Measurements from ENCODE around the gene DMXL2. TPM values are rescaled to one million over a fixed set of nuclear protein-coding genes. Genes with fewer than 3 reads are reported as not detected.
A peak's percentile ranks its signal among the peaks of the same experiment; 100 is the strongest.
"Not testable (repeated sequence)": the region's sequence is repeated elsewhere in the genome, so short reads cannot be mapped to it uniquely, and the experiment has no call there.

DMXL2 gene
- total RNA-seq, 1 experiment from 2014 or later: 37.3 TPM

DNA sequence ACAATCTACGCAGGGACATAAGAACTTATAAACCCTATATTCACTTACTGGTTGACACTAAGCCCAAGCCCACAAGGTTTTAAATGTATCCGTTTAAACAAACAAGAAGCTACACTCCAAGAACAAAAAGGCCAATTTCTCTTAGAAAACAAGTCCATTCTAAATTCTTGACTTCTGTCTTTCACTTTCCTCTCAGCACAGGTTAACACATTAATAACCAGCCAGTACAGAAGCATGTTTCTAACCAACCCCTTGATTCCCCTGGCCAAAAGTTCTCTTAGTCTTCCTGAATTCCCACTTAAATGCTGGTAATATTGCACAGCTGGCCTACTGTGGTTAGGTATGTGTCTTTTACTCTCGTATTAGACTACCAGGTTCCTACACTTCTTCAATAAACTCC is 4.7 kb downstream of the DMXL2 start:
- no peak for DNase-seq (ENCODE audit: low read depth, low spot score)
- no peak for ATAC-seq
- TF ChIP-seq SIN3A (IDR thresholded peaks at IDR 0.05; ENCODE audit: borderline replicate concordance, insufficient read depth, low read depth, low read length) (no peak), REST (IDR thresholded peaks at IDR 0.05; ENCODE audit: insufficient read depth in 1 of 2, low read depth in 2 of 2, low read length in 1 of 2) (no peak), POLR2AphosphoS5 (IDR thresholded peaks at IDR 0.05; ENCODE audit: low read depth, low read length) (no peak), TCF7L2 (IDR thresholded peaks at IDR 0.05; ENCODE audit: low read depth, low read length) (no peak)
- TF ChIP-seq, protein P1, sequence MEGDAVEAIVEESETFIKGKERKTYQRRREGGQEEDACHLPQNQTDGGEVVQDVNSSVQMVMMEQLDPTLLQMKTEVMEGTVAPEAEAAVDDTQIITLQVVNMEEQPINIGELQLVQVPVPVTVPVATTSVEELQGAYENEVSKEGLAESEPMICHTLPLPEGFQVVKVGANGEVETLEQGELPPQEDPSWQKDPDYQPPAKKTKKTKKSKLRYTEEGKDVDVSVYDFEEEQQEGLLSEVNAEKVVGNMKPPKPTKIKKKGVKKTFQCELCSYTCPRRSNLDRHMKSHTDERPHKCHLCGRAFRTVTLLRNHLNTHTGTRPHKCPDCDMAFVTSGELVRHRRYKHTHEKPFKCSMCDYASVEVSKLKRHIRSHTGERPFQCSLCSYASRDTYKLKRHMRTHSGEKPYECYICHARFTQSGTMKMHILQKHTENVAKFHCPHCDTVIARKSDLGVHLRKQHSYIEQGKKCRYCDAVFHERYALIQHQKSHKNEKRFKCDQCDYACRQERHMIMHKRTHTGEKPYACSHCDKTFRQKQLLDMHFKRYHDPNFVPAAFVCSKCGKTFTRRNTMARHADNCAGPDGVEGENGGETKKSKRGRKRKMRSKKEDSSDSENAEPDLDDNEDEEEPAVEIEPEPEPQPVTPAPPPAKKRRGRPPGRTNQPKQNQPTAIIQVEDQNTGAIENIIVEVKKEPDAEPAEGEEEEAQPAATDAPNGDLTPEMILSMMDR (IDR thresholded peaks at IDR 0.05): no peak
- Histone ChIP-seq H3K27ac (ENCODE audit: low read length) (no peak overlapping the region), H3K4me3 (ENCODE audit: low read depth in 2 of 2, low read length in 2 of 2) (no peak overlapping the region), H3K4me1 (ENCODE audit: control insufficient read depth, insufficient read depth, low read length) (peaks cover 15% of the 10 kb centered on the region), H3K36me3 (ENCODE audit: control insufficient read depth, insufficient read depth, low read length) (no peaks in the 10 kb centered on the region; the same call in none of the 2 replicates), H3K9me3 (ENCODE audit: control insufficient read depth, insufficient read depth, low read depth, low read length) (no peaks in the 10 kb centered on the region; the same call in 1 of the 2 replicates), H3K27me3 (ENCODE audit: control insufficient read depth, insufficient read depth, low read length) (no peaks in the 10 kb centered on the region)
- intact Hi-C loops (cut with micrococcal nuclease; ENCODE audit: unreplicated experiment): no loop called here
- BruUV-seq (replicated peaks): no TSS peak
- POLR2A ChIA-PET: interaction anchor here (0.6 kb wide), 1 partner anchor 141 kb away, joined by 9 read pairs; no protein-coding TSS in a partner anchor
- in situ Hi-C loops (cut with HindIII; ENCODE audit: low pct_unique_long_range_greater_than_20kb, low sequenced_read_pairs): no loop called here
- CTCF ChIA-PET: no interaction called here

DNA sequence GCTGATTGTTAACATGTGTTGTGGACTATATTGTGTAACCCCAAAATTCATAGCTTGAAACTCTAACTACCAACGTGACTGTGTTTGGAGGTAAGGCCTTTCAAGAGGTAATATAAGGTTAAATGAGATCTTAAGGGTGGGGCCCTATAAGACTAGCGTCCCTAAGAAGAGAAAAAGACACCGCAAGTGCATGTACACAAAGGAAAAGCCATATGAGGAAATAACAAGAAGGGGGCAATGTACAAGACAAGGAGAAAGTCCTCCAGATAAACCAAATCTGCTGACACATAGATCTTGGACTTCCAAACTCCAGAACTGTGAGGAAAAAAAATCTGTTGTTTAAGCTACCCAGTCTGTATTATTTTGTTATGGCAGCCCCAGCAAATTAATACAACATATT is 8.6 kb downstream of the DMXL2 start:
- H3K36me3 ChIP-seq (ENCODE audit: control insufficient read depth, insufficient read depth, low read length): no peaks in the 10 kb centered on the region
- ATAC-seq (no peak), DNase-seq (ENCODE audit: low read depth, low spot score) (no peak)
- H3K27ac ChIP-seq (ENCODE audit: low read length): no peak overlapping the region
- no peaks in the 10 kb centered on the region; the same call in 1 of the 2 replicates for H3K9me3 ChIP-seq (ENCODE audit: control insufficient read depth, insufficient read depth, low read depth, low read length)
- ChIA-PET CTCF (no interaction called here), POLR2A (no interaction called here)
- intact Hi-C loops (cut with micrococcal nuclease; ENCODE audit: unreplicated experiment) (no loop called here), in situ Hi-C loops (cut with HindIII; ENCODE audit: low pct_unique_long_range_greater_than_20kb, low sequenced_read_pairs) (no loop called here)
- TF ChIP-seq, protein P1 (IDR thresholded peaks at IDR 0.05): no peak
- H3K4me3 ChIP-seq (ENCODE audit: low read depth in 2 of 2, low read length in 2 of 2): no peak overlapping the region
- no peaks in the 10 kb centered on the region for H3K27me3 ChIP-seq (ENCODE audit: control insufficient read depth, insufficient read depth, low read length)
- 0 out of 2 replicates have a peak, but pooled peaks cover 2% of the 10 kb centered on the region for H3K4me1 ChIP-seq (ENCODE audit: control insufficient read depth, insufficient read depth, low read length)
- no TSS peak for BruUV-seq (replicated peaks)

- CTCF ChIA-PET: interaction anchor here (0.6 kb wide), 1 partner anchor 236 kb away, joined by 3 read pairs; no protein-coding TSS in a partner anchor
- intact Hi-C loops (cut with micrococcal nuclease; ENCODE audit: unreplicated experiment); ATAC-seq; H3K9me3 ChIP-seq (ENCODE audit: control insufficient read depth, insufficient read depth, low read depth, low read length); DNase-seq (ENCODE audit: low read depth, low spot score); H3K36me3 ChIP-seq (ENCODE audit: control insufficient read depth, insufficient read depth, low read length); H3K27ac ChIP-seq (ENCODE audit: low read length); POLR2A ChIA-PET; BruUV-seq (replicated peaks); H3K4me1 ChIP-seq (ENCODE audit: control insufficient read depth, insufficient read depth, low read length); H3K4me3 ChIP-seq (ENCODE audit: low read depth in 2 of 2, low read length in 2 of 2); H3K27me3 ChIP-seq (ENCODE audit: control insufficient read depth, insufficient read depth, low read length); in situ Hi-C loops (cut with HindIII; ENCODE audit: low pct_unique_long_range_greater_than_20kb, low sequenced_read_pairs): not testable (repeated sequence)
Observed at GRCh38 chr15:51612669-51613068, 9.9 kb downstream of the DMXL2 start.

DNA sequence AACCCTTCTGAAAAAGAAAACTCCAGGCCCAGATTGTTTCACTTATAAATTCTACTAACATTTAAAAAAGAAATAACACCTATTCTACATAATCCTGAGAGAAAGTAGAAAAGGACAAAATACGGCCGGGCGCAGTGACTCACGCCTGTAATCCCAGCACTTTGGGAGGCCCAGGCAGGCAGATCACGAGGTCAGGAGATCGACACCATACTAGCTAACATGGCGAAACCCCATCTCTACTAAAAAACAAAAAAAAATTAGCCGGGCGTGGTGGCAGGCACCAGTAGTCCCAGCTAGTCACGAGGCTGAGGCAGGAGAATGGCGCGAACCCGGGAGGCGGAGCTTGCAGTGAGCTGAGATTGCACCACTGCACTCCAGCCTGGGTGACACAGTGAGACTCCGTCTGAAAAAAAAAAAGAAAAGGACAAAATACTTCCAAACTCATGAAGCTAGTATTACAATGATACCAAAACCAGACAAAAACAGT is 19.1 kb downstream of the DMXL2 start:
- Histone ChIP-seq H3K4me3 (ENCODE audit: low read depth in 2 of 2, low read length in 2 of 2) (peak overlapping the region in 1 of 2 experiments; percentile 34; a peak in 2 of 4 replicates), H3K27ac (ENCODE audit: low read length) (peak overlapping the region; percentile 74)
- CTCF ChIA-PET: interaction anchor here (0.6 kb wide), 1 partner anchor 902 kb away, joined by 4 read pairs; no protein-coding TSS in a partner anchor
- in situ Hi-C loops (cut with HindIII; ENCODE audit: low pct_unique_long_range_greater_than_20kb, low sequenced_read_pairs); DNase-seq (ENCODE audit: low read depth, low spot score); H3K4me1 ChIP-seq (ENCODE audit: control insufficient read depth, insufficient read depth, low read length); intact Hi-C loops (cut with micrococcal nuclease; ENCODE audit: unreplicated experiment); POLR2A ChIA-PET; BruUV-seq (replicated peaks); H3K36me3 ChIP-seq (ENCODE audit: control insufficient read depth, insufficient read depth, low read length); H3K27me3 ChIP-seq (ENCODE audit: control insufficient read depth, insufficient read depth, low read length); H3K9me3 ChIP-seq (ENCODE audit: control insufficient read depth, insufficient read depth, low read depth, low read length): not testable (repeated sequence)
- peak; percentile 53; the same call in 1 of the 2 replicates for ATAC-seq

Measured in Panc1 (cell line).